ENCODE data around the gene BEST3.

The BEST3 gene

GRCh38 chr12:69698769-69699540, at the start of gene BEST3:
BEST3 (minus strand) TSS chr12:69699303; CDS start chr12:69697798, 1,505 bp downstream.
- DNase-seq, result peak; percentile 89

DNA sequence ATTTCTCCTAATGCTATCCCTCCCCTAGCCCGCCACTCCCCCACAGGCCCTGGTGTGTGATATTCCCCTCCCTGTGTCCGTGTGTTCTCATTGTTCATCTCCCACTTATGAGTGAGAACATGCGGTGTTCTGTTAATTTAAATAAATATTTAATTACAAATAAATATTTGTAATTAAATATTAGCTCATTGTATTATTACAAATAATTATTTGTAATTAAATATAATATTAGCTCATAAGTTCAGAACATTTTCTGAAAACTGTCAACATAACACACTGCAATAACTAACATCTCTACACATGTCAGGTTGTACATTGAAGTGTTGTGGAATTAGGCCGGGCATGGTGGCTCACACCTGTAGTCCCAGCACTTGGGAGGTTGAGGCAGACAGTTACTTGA, 45.0 kb upstream of the BEST3 start:
- DNase-seq, result no peak

GRCh38 chr12:69739287-69740191, 40.4 kb upstream of the BEST3 start:
- no peak for DNase-seq

- DNase-seq, result peak; percentile 80
Observed at GRCh38 chr12:69738351-69739286, 39.5 kb upstream of the BEST3 start, which contains the start of gene RAB3IP. RAB3IP (plus strand) TSS chr12:69738860; CDS start chr12:69755409, 16,549 bp downstream.

GRCh38 chr12:69733638-69734037, 34.5 kb upstream of the BEST3 start:
- DNase-seq, result no peak

GRCh38 chr12:69732088-69732487, 33.0 kb upstream of the BEST3 start:
- no peak for DNase-seq

DNA sequence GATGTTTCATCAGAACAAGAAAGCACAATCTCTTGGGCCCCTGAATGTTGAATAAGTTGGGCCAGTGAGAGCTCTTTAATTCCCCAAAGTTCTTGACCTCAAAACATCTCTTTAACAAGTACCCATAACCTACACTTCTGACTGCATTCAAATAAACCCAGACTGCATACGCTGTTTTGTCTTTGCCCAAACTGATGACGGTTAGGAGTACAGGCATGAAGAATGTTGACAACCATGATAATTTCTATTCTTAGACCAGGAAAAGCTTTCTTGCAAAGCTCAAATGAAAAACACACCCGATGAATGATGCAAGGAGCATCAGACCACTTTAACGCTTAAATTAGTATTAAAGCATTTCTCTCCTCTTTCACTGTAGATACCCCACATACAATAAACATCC, 27.8 kb upstream of the BEST3 start:
- DNase-seq, result no peak

GRCh38 chr12:69720750-69721149, 21.6 kb upstream of the BEST3 start:
- DNase-seq, result no peak

DNA sequence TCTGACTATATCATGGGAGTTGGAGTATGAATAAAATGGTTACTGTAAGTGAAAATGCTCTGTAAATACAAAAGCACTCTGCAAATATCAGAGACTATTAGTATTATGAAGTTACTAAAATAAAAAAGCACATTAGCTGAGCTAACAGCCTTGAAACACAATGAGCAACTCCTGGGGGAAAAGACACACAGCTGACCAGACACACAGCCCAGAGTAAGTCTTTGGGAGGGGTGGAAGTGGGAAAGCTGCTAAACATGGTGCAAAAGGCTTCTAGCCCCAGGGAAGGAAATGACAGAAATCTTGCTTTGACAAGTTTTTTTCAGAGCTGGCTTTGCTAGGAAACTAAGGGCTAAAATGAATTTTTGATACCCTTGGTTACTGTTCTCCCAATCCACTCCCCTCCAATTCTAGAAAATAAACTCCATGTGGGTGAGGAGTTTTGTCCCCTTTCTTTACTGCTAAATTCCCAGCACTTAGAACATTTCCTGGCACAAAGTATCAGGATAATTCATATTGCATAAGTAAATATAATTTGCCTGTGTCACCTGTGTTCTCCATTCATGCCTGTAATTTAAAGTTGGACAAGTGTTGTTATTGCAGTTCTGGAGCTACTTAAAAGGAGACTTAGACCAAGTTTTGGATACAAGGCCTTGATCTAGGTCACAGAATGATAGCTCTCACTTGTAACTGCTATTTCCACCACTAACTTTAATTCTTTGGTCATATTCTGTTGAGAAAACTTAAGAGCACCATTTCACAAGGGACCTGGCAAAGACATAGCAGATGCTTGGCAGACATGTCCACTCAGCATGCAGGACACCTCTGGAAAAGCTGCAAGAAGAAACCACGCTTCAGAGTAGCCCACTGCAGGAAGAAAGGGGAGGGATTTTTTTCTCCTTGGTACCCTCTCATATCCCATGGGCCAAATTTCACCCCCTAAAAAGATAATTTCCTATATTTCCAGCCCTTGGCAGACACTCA, 20.5 kb upstream of the BEST3 start:
- no peak for DNase-seq

- DNase-seq, result no peak
Observed at GRCh38 chr12:69714542-69714941, 15.4 kb upstream of the BEST3 start.

GRCh38 chr12:69712826-69713225, 13.7 kb upstream of the BEST3 start:
- no peak for DNase-seq

DNA sequence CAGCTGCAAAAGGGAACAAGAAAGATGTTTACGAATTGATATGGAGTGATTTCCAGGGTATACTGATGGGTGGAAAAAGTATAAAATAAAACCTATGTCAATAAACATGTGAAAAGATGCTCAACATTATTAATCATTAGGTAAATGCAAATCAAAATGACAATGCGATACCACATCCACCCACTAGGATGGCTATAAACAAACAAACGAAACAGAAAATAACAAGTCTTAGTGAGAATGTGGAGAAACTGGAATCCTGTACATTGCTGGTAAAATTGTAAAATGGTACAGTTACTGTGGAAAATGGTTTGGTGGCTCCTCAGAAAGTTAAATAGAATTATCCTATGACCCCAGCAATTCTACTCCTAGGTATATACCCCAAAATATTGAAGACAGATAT, 9.5 kb upstream of the BEST3 start:
- no peak for DNase-seq

DNA sequence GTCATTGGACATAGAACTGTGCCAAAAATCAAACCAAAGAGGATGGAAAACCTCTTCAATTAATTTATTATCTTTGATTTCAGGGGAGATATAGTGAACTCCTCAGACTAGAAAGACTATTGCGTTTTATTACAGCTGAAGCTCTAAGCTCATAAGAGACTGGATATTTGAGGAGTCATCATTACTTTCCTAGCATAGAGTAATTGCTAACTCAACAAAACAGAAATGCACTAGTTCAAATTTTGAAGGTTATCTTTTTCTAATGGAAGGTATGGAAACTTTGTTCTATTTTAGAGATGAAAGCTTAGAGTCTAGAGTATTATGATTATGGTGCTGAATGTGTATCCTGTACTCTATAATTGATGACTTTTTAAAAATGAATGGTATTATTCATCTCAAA, 5.3 kb upstream of the BEST3 start:
- DNase-seq, result no peak

DNA sequence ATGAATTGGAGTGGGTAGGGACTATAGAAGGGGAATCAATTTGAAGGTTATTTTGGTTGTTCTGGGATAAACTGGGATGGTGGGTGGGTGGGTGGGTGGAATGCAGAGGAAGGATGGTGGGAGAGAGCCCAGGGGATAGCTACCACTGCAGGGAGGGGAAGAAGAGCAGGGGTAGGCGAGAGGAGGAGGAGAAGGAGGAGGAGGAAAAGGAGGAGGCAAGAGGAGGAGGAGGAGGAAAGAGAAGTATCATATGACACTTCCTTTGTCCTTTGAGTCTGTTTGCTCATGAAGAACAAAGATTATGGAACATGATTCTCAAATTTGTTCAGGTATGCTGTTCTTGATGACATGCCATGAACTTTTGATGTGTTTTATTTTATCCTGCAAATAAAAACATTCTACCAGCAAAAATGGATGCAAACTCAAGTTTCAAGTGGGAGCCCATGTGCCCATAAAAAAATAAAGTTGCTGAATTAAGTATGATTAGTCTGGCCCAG, 4.1 kb upstream of the BEST3 start:
- DNase-seq, result no peak

GRCh38 chr12:69701826-69702225, 2.7 kb upstream of the BEST3 start:
- no peak for DNase-seq

GRCh38 chr12:69698054-69698453, 1.0 kb downstream of the BEST3 start:
- DNase-seq, result no peak

DNA sequence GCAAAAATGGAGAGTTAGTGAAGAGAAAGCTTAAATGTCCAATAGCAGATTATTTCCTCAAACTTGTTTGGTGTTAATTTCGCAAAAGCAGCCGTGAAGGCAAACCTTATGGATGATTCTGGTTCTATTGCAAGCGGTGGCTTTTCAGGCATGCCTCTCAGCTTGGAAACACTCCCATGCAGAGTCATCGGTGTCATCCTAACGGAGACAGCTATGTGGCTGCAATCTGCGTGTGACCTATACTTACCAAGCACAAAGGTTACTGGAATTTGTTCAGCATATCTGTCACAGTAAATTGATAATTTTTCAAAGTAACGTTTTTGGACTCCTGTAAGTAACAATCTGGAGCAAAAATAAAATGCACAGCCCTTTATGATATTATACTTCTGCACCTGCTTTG, 5.0 kb downstream of the BEST3 start:
- no peak for DNase-seq

GRCh38 chr12:69689638-69690037, 9.5 kb downstream of the BEST3 start:
- no peak for DNase-seq

DNA sequence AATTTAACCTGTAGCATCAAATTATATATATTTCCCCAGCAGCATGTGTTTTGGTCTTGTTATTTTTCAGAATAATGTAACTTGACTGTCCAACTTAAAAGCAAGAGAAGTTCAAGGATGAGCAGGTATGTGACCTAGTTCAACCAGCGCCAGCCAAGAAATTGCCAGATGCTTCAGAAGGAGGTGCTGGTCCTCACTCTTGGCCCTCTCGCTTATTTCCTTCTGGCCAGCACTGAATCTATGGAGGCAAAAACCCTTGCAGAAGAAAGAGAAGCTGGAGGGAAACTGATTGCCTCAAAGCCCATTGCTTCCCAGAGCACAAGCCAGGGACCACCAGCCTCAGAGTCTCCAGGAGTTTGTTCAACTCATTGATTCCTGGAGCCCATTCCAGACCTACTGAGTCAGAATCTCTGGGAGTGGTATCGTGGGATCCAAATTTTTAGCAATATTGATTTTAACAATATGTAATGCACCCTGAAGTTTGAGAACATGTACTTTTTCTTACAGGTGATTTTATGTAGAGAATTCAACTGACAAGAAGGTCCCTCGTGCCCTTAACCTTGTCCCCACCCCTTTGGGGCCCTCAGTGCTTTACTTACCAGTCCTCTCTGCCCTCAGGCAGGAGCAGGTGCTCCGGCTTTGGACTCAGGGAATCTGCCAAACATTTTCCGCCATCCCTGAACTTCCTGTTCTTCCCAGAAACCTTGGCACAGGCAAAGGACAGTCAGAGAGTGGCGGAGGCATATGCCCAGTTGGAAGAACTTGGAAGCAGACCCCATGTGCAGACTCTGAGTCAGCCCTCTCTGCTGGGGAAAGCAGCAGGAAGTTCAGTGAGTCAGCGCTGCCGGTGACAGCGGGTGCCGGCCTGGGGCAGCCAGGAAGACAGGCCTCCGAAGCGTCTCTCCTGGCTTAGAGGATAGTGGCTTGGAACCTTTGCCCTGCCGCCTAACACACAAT, 10.4 kb downstream of the BEST3 start:
- no peak for DNase-seq

DNA sequence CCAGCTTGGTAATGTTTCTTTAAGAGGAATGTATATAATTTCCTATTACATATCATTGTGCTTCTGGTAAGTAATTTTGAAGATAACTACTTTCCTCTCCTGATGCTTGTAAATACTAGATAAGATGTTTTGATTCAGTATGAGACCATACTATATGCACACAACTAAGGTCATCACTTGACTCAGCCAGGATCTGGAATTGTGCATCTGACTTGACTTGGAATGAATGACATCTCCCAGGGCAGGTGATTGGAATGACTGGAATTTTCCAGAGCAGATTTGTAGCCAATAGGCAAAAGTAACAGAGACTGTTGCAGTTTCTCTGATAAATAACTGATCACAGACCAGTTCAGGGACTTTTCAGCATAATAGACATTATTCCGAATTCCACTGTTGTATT, 11.1 kb downstream of the BEST3 start:
- DNase-seq, result no peak
